Subcutaneous abdominal adipose tissue (tissue), 5 donors: ENCODE measurements around the gene AQP7.
"Not testable (repeated sequence)": the region's sequence is repeated elsewhere in the genome, so short reads cannot be mapped to it uniquely, and the experiment has no call there.

Experiments
- H3K27ac ChIP-seq: one replicate; pipeline ENCODE4 v1.7.0; 2013; ENCODE audit warnings: low read depth, mild to moderate bottlenecking, inconsistent platforms, low read length, moderate library complexity
- H3K27me3 ChIP-seq, 5 donors: one replicate each; pipeline ENCODE4 v1.7.0; 2013; ENCODE audit warnings: low read length in 5 of 5, inconsistent platforms in 1 of 5; ENCODE audit not compliant: control insufficient read depth in 5 of 5, insufficient read depth in 4 of 5
- H3K36me3 ChIP-seq, 5 donors: one replicate each; pipeline ENCODE4 v1.7.0; 2013; ENCODE audit warnings: low read length in 5 of 5; ENCODE audit not compliant: control insufficient read depth in 5 of 5, insufficient read depth in 5 of 5
- H3K4me1 ChIP-seq, 5 donors: one replicate each; pipeline ENCODE4 v1.7.0; 2013; ENCODE audit warnings: low read length in 5 of 5, mild to moderate bottlenecking in 3 of 5, moderate library complexity in 1 of 5; ENCODE audit not compliant: control insufficient read depth in 5 of 5, insufficient read depth in 5 of 5
- H3K4me3 ChIP-seq, 5 donors: one replicate each; pipeline ENCODE4 v1.7.0; 2013; ENCODE audit warnings: low read length in 5 of 5, low read depth in 1 of 5
- H3K9ac ChIP-seq, 5 donors: one replicate each; pipeline ENCODE4 v1.7.0; 2013; ENCODE audit warnings: low read length in 5 of 5, mild to moderate bottlenecking in 4 of 5, moderate library complexity in 3 of 5
- H3K9me3 ChIP-seq, 5 donors: one replicate each; pipeline ENCODE4 v1.7.0; 2013; ENCODE audit warnings: low read length in 5 of 5; ENCODE audit not compliant: control insufficient read depth in 5 of 5
- donor health status: healthy.
- donor health status: healthy.
- donor health status: healthy.
- donor health status: healthy.
- donor health status: healthy.

Gene AQP7

DNA sequence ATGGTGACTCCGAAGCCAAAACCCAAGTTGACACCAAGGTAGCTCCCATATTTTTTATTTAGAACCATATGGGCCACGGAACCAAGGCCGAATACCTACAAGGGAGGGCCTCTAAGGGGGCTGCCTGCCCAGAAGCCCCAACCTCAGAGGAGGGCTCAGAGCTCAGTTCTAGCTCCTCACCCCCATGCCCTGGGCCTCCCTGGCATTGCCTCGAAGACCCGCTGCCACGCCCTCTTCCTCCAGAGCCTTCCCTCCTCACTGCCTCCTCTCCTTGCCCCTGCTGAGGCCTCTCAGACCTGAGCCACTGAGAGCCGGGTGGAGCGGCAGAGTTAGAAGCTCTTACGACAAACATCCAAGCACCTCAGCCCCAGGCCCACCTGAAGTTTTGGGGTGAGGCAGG lies 15.4 kb downstream of the AQP7 start:
- peak overlapping the region; percentile 65 for H3K27ac ChIP-seq
- H3K27me3 ChIP-seq, H3K9me3 ChIP-seq, H3K4me3 ChIP-seq, H3K9ac ChIP-seq: not testable (repeated sequence)
- H3K36me3 ChIP-seq: peaks cover 0 to 14% (median 5%) of the 10 kb centered on the region in 5 donors
- peaks cover 1 to 50% (median 41%) of the 10 kb centered on the region in 5 donors for H3K4me1 ChIP-seq

DNA sequence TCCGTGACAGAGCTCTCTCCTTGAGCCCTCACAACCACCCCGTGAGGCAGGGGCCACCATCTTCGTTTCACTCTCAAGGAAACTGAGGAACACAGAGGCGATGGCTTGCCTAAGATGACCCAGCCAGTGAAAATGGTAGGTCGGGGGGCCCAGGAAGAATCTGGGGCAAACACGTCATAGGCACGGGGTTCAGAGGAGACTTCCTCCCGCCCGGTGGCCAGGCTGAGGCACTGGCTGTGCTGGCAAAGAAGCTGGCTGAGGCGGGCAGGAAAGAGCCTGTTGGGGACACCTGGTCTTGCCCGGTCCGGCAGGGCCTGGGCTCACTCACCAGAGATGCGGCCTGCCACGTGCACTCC lies 15.7 kb downstream of the AQP7 start:
- not testable (repeated sequence) for H3K9ac ChIP-seq, H3K9me3 ChIP-seq, H3K27me3 ChIP-seq, H3K4me3 ChIP-seq
- peaks cover 0 to 14% (median 5%) of the 10 kb centered on the region in 5 donors for H3K36me3 ChIP-seq
- H3K27ac ChIP-seq: peak overlapping the region; percentile 65
- H3K4me1 ChIP-seq: peaks cover 1 to 46% (median 39%) of the 10 kb centered on the region in 5 donors

DNA sequence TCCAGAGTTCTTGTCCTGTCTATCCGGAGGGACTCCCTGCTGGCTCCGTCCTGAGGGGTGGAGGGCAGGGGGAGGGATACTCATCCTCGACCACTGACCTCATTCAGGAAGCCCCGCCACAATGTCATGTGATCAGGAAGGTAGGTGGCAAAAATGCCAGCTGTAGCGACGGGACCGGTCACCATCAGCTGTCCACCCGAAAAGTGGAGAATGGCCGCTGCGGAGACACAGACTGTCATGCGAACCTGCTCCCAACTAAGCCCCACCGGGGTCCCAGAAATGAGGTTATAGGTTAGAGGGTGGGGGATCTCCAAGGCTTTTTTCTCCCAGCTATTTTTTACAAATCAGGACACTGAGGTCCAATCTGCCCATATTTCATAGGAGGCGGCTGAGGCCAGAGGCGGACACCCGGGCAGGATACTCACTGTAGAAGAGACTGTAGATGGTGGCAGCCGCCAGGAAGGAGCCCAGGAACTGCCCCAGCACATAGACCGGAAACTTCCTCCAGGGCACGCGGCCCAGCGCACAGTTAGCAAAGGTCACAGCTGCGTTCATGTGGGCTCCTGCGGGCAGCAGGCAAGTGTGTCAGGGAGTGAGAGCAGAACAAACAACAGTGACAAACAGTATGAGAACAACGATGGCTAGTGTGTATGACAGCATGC lies 16.3 kb downstream of the AQP7 start:
- peak overlapping the region; percentile 65 for H3K27ac ChIP-seq
- H3K27me3 ChIP-seq, H3K9me3 ChIP-seq, H3K4me3 ChIP-seq, H3K9ac ChIP-seq: not testable (repeated sequence)
- peaks cover 3 to 47% (median 40%) of the 10 kb centered on the region in 5 donors for H3K4me1 ChIP-seq
- peaks cover 0 to 14% (median 5%) of the 10 kb centered on the region in 5 donors for H3K36me3 ChIP-seq

GRCh38 chr9:33385536-33385935 lies 16.8 kb downstream of the AQP7 start:
- Histone ChIP-seq H3K27ac (peak overlapping the region; percentile 65), H3K36me3 (peaks cover 0 to 14% (median 5%) of the 10 kb centered on the region in 5 donors)

DNA sequence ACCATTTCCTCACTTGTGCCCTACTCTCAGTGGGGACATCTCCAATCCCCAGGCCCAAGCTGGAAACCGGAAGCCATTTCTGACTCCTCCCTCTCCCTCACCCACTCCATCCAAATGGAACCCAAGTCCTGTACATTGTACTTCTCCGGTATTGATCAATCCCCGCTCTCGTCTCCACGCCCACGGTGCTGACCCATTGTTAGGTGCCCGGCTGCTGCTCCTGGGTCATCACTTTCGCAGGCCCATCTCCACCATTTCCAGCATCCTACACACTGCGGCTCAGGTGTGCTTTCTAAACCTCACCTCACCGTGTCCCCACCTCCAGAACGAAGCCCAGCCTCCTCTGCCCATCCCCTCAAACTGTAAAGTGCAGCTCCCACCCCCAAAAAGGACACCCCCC lies 19.0 kb downstream of the AQP7 start:
- H3K27me3 ChIP-seq, H3K4me3 ChIP-seq, H3K9ac ChIP-seq, H3K9me3 ChIP-seq: not testable (repeated sequence)
- peaks cover 3 to 40% (median 32%) of the 10 kb centered on the region in 5 donors for H3K4me1 ChIP-seq
- peak overlapping the region; percentile 41 for H3K27ac ChIP-seq
- peaks cover 0 to 14% (median 5%) of the 10 kb centered on the region in 5 donors for H3K36me3 ChIP-seq

More at GRCh38 chr9:33385536-33385935, 16.8 kb downstream of the AQP7 start:
- not testable (repeated sequence) for H3K9me3 ChIP-seq, H3K27me3 ChIP-seq, H3K4me3 ChIP-seq, H3K9ac ChIP-seq
- peaks cover 3 to 47% (median 40%) of the 10 kb centered on the region in 5 donors for H3K4me1 ChIP-seq

DNA sequence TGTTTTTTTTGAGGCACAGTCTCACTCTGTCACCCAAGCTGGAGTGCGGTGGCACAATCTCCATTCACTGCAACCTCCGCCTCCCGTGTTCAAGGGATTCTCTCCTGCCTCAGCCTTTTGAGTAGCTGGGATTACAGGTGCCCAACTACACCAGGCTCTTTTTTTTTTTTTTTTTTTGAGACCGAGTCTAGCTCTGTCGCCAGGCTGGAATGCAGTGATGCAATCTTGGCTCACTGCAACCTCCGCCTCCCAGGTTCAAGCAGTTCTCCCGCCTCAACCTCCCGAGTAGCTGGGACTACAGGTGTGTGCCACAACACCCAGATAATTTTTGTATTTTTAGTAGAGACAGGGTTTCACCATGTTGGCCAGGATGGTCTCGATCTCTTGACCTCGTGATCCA lies 20.0 kb downstream of the AQP7 start:
- Histone ChIP-seq H3K27ac (peak overlapping the region; percentile 41), H3K4me1 (peaks cover 2 to 30% (median 22%) of the 10 kb centered on the region in 5 donors), H3K36me3 (peaks cover 0 to 14% (median 5%) of the 10 kb centered on the region in 5 donors)
- H3K4me3 ChIP-seq, H3K27me3 ChIP-seq, H3K9me3 ChIP-seq, H3K9ac ChIP-seq: not testable (repeated sequence)

DNA sequence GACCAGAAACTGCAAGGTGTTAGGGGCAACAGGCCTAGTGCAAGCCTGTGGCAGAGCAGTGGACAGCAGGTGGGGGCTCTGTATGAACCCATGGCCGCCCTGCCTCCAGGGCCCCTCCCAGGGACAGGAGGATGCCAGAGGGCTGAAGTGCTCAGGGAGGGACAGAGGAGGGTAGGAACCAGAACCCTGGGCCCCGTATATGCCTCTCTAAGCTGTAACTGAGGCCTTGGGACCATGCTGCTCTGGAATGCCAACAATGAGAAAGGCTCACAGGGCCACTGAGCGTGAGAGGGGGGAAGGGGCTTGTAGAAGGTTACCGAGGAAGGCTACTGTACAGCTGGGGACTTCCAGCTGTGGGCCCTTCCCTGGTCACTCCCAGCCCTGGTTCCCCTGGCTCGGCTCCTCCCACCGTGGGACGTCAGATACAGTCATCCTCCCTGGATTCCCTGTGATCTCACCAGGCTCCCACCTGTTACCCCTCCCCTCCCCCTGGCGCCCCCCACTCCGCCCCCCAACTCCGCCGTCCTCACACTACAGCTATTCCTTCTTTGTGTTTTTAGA lies 21.1 kb downstream of the AQP7 start:
- Histone ChIP-seq H3K4me3 (no peak overlapping the region), H3K27me3 (no peaks in the 10 kb centered on the region), H3K4me1 (peaks cover 2 to 21% (median 19%) of the 10 kb centered on the region in 5 donors), H3K9ac (peak overlapping the region in 2 of 5 donors; percentile 26 to 53), H3K36me3 (peaks cover 0 to 14% (median 5%) of the 10 kb centered on the region in 5 donors), H3K27ac (peak overlapping the region; percentile 78), H3K9me3 (no peaks in the 10 kb centered on the region)

DNA sequence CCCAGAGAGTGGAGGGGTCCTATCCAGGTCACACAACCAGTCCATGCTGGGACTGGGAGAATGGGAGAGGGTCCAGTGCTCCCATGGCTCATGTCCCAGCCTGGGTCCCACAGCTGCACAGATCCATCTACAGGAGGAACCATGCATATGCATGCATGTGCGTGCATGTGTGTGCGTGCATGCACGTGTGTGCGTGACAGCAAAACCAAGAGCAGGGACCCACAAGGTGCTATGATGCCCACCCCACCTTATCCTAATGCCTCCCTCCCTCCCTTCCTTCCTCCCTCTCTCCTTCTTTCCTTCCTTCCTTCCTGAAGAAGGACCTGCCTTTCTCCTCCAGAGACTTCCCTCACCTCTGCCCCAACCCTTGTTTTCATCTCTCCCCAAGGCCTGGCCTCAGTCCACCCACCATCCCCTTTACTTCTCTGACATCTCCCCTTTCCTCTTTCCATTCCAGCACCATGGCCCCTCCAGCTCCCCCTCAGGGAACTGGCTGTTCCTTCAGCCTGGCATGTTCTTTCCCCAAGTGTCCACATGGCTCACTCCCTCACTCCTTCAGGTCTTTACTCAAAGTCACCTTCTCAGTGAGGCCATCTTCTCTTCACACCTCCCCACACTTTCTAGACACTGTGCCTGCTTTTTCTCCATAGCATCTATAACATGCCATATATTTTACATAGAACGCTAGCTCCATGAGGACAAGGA lies 21.8 kb downstream of the AQP7 start:
- Histone ChIP-seq H3K27me3 (no peaks in the 10 kb centered on the region), H3K36me3 (peaks cover 0 to 10% (median 4%) of the 10 kb centered on the region in 5 donors), H3K9ac (peak overlapping the region in 1 of 5 donors; percentile 26), H3K27ac (peak overlapping the region; percentile 78), H3K4me1 (peaks cover 6 to 29% (median 21%) of the 10 kb centered on the region in 5 donors), H3K4me3 (no peak overlapping the region), H3K9me3 (no peaks in the 10 kb centered on the region)

DNA sequence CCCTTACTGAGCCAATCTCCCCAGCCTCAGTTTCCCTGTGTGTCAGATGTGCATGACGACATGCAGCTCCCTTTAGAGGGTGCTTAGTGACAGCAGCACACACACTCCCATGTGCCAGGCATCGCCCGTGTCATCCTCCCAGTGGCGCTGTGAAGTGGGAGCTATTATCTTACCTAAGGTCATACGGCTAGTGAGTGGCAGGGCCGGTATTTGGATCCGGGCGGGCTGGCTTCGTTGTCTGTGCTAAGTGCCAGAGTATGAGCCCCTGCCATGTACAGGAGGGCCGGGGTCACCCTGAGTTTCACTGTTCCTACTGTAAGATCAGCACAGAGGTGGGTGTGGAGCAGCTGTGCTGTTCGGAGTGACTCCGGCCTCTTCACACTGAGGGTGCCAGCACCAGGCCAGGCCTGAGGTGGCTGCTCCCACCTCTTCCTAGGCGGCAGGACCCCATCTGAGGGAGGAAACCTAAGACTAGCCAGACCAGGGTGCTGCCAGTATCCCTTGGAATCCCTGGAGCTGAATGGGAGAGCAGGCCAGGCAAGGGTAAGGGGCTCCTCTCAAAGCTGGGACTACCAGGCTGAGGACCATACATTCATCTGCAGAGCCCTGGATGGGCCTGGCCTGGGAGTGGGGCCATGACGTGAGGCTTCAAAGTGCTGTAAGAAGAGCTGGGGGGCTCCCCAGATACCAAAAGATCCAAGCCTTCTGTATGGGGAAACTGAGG lies 22.5 kb downstream of the AQP7 start:
- no peak overlapping the region for H3K9ac ChIP-seq
- no peaks in the 10 kb centered on the region for H3K9me3 ChIP-seq
- no peaks in the 10 kb centered on the region for H3K27me3 ChIP-seq
- peaks cover 0 to 3% (median 2%) of the 10 kb centered on the region in 5 donors for H3K36me3 ChIP-seq
- H3K27ac ChIP-seq: peak overlapping the region; percentile 78
- H3K4me1 ChIP-seq: peaks cover 8 to 36% (median 28%) of the 10 kb centered on the region in 5 donors
- H3K4me3 ChIP-seq: no peak overlapping the region
